Osteoblast (primary cell): ENCODE measurements around the gene SNX1. TPM values are rescaled to one million over a fixed set of nuclear protein-coding genes. Genes with fewer than 3 reads are reported as not detected.

ENCODE experiments used
- DNase-seq: peaks from one replicate; pipeline ENCODE4 v3.0.0; 2011; ENCODE audit warnings: low spot score, mixed read lengths; ENCODE audit not compliant: insufficient read length; ENCODE audit errors: missing footprints
- H2AFZ ChIP-seq: 2 replicates; pipeline ENCODE4 v1.6.0; 2011; ENCODE audit warnings: mild to moderate bottlenecking, low read length
- H3K27ac ChIP-seq: 2 replicates; pipeline ENCODE4 v1.5.1; 2011; ENCODE audit warnings: mild to moderate bottlenecking, low read depth, low read length, moderate library complexity
- H3K27me3 ChIP-seq: 2 replicates; pipeline ENCODE4 v1.6.0; 2012; ENCODE audit warnings: mild to moderate bottlenecking, control low read depth, inconsistent platforms, low read length, moderate library complexity; ENCODE audit not compliant: insufficient read depth
- H3K36me3 ChIP-seq: 2 replicates; pipeline ENCODE4 v1.5.1; 2011; ENCODE audit warnings: mild to moderate bottlenecking, low read length, control low read depth, moderate library complexity; ENCODE audit not compliant: insufficient read depth
- H3K4me1 ChIP-seq: 2 replicates; pipeline ENCODE4 v1.5.1; 2011; ENCODE audit warnings: mild to moderate bottlenecking, low read length, control low read depth, moderate library complexity; ENCODE audit not compliant: insufficient read depth
- H3K4me2 ChIP-seq: 2 replicates; pipeline ENCODE4 v1.6.0; 2011; ENCODE audit warnings: mild to moderate bottlenecking, low read length; ENCODE audit not compliant: insufficient read depth
- H3K4me3 ChIP-seq: fragments of 200-600 bp; sonication (generic); 3 replicates; pipeline ENCODE4 v1.5.1; 2012; ENCODE audit warnings: mild to moderate bottlenecking, low read length, inconsistent platforms; ENCODE audit not compliant: insufficient read depth
- H3K79me2 ChIP-seq: 2 replicates; pipeline ENCODE4 v1.6.0; 2012; ENCODE audit warnings: mild to moderate bottlenecking, low read length, control low read depth, inconsistent platforms; ENCODE audit not compliant: insufficient read depth
- H3K9me3 ChIP-seq: 2 replicates; pipeline ENCODE4 v1.5.1; 2011; ENCODE audit warnings: low read depth, low read length, control low read depth
- H4K20me1 ChIP-seq: 2 replicates; pipeline ENCODE4 v1.6.0; 2012; ENCODE audit warnings: mild to moderate bottlenecking, low read length, control low read depth; ENCODE audit not compliant: insufficient read depth
- CTCF ChIP-seq: IDR thresholded peaks from 2 replicates; pipeline ENCODE4 v1.5.1; 2011; ENCODE audit warnings: mild to moderate bottlenecking, low read depth, low read length, moderate library complexity; ENCODE audit errors: extremely low read depth
- total RNA-seq: library from RNA; depleted of rRNA; stranded (reverse); fragments of >200 nt; gene quantifications from 2 replicates; pipeline ENCODE4 v1.2.3, GENCODE V29; 2012

Gene SNX1
- total RNA-seq, 1 donor: 51.0 TPM

GRCh38 chr15:64067564-64068030 is 28.2 kb upstream of the SNX1 start:
- H4K20me1 ChIP-seq: no peaks in the 10 kb centered on the region
- H2AFZ ChIP-seq: no peak overlapping the region
- peaks cover 32% of the 10 kb centered on the region for H3K4me1 ChIP-seq
- H3K4me3 ChIP-seq: no peak overlapping the region
- no peaks in the 10 kb centered on the region for H3K9me3 ChIP-seq
- H3K79me2 ChIP-seq: no peaks in the 10 kb centered on the region
- H3K36me3 ChIP-seq: no peaks in the 10 kb centered on the region
- DNase-seq: peak; percentile 90
- H3K27ac ChIP-seq: no peak overlapping the region
- H3K4me2 ChIP-seq: peak overlapping the region; percentile 25
- TF ChIP-seq CTCF: peak; percentile 81
- no peaks in the 10 kb centered on the region for H3K27me3 ChIP-seq

GRCh38 chr15:64068133-64068532 is 27.6 kb upstream of the SNX1 start:
- Histone ChIP-seq H3K79me2 (no peaks in the 10 kb centered on the region), H3K36me3 (no peaks in the 10 kb centered on the region), H2AFZ (no peak overlapping the region), H3K4me1 (peaks cover 32% of the 10 kb centered on the region), H3K9me3 (no peaks in the 10 kb centered on the region), H4K20me1 (no peaks in the 10 kb centered on the region), H3K27me3 (no peaks in the 10 kb centered on the region), H3K27ac (no peak overlapping the region), H3K4me2 (no peak overlapping the region), H3K4me3 (no peak overlapping the region)
- no peak for DNase-seq
- TF ChIP-seq CTCF: no peak

GRCh38 chr15:64070106-64070505 is 25.7 kb upstream of the SNX1 start:
- TF ChIP-seq CTCF: no peak
- Histone ChIP-seq H3K4me1 (peaks cover 32% of the 10 kb centered on the region), H3K27ac (peak overlapping the region; percentile 17), H4K20me1 (no peaks in the 10 kb centered on the region), H3K79me2 (no peaks in the 10 kb centered on the region), H3K4me3 (no peak overlapping the region), H3K4me2 (no peak overlapping the region), H2AFZ (no peak overlapping the region), H3K27me3 (no peaks in the 10 kb centered on the region), H3K9me3 (no peaks in the 10 kb centered on the region), H3K36me3 (peaks cover 8% of the 10 kb centered on the region)
- no peak for DNase-seq

GRCh38 chr15:64070965-64071851 is 24.6 kb upstream of the SNX1 start:
- Histone ChIP-seq H4K20me1 (no peaks in the 10 kb centered on the region), H3K79me2 (no peaks in the 10 kb centered on the region), H3K4me3 (no peak overlapping the region), H3K4me2 (peak overlapping the region; percentile 37), H2AFZ (peak overlapping the region; percentile 28), H3K4me1 (peaks cover 32% of the 10 kb centered on the region), H3K27ac (peak overlapping the region; percentile 67), H3K9me3 (no peaks in the 10 kb centered on the region), H3K36me3 (peaks cover 8% of the 10 kb centered on the region), H3K27me3 (no peaks in the 10 kb centered on the region)
- peak; percentile 90 for DNase-seq
- no peak for TF ChIP-seq CTCF
